HG02678 (cell line): ENCODE measurements around the gene PLBD2.

Experiments used
- ATAC-seq: cut with Tn5 transposase; IDR thresholded peaks from one replicate; pipeline ENCODE4 v1.9.1; 2021; ENCODE audit warnings: mild to moderate bottlenecking, moderate library complexity; ENCODE audit not compliant: unreplicated experiment

PLBD2 gene

GRCh38 chr12:113413488-113413939, 55.1 kb downstream of the PLBD2 start:
- no peak for ATAC-seq

GRCh38 chr12:113414519-113415038, 56.2 kb downstream of the PLBD2 start:
- ATAC-seq = no peak

- ATAC-seq = no peak
Measured at GRCh38 chr12:113416091-113416754, 57.8 kb downstream of the PLBD2 start.

GRCh38 chr12:113418213-113418879, 60.0 kb downstream of the PLBD2 start:
- ATAC-seq = no peak

- no peak for ATAC-seq
Measured at GRCh38 chr12:113420996-113421595, 62.7 kb downstream of the PLBD2 start.

GRCh38 chr12:113422030-113422885, 63.9 kb downstream of the PLBD2 start, which contains the start of gene SDSL:
TSS of gene SDSL (plus strand) at chr12:113422380. CDS start at chr12:113427983, 5,603 bp downstream.
- peak; percentile 91 for ATAC-seq

- no peak for ATAC-seq
Measured at GRCh38 chr12:113422886-113423669, 64.7 kb downstream of the PLBD2 start.

- no peak for ATAC-seq
Measured at GRCh38 chr12:113424456-113424855, 66.1 kb downstream of the PLBD2 start.

- no peak for ATAC-seq
Measured at GRCh38 chr12:113424915-113425823, 66.8 kb downstream of the PLBD2 start.

- ATAC-seq = no peak
Measured at GRCh38 chr12:113425960-113426453, 67.6 kb downstream of the PLBD2 start.

- ATAC-seq = no peak
Measured at GRCh38 chr12:113427882-113428281, 69.5 kb downstream of the PLBD2 start.

- ATAC-seq = no peak
Measured at GRCh38 chr12:113428482-113428881, 70.1 kb downstream of the PLBD2 start.

GRCh38 chr12:113432986-113433385, 74.6 kb downstream of the PLBD2 start:
- ATAC-seq = no peak

- no peak for ATAC-seq
Measured at GRCh38 chr12:113435367-113435766, 77.0 kb downstream of the PLBD2 start.

- no peak for ATAC-seq
Measured at GRCh38 chr12:113436586-113436985, 78.2 kb downstream of the PLBD2 start.

- ATAC-seq = no peak
Measured at GRCh38 chr12:113436993-113437728, 78.8 kb downstream of the PLBD2 start.

- ATAC-seq = no peak
Measured at GRCh38 chr12:113437729-113438100, 79.3 kb downstream of the PLBD2 start.
